HEK293 (cell line): Measurements from ENCODE around the gene DPEP1.

Experiments used
- CTCF ChIP-seq: fragments of 450-650 bp; formaldehyde crosslinking; IDR thresholded peaks from 2 replicates; pipeline ENCODE4 v1.5.1; 2016; ENCODE audit warnings: missing biosample characterization, missing genetic modification characterization
- YY1 ChIP-seq: fragments of 450-650 bp; formaldehyde crosslinking; IDR thresholded peaks from 2 replicates; pipeline ENCODE4 v1.5.1; 2018; ENCODE audit warnings: missing biosample characterization, missing genetic modification characterization
- ZNF184 ChIP-seq: fragments of 450-650 bp; IDR thresholded peaks from 2 replicates; pipeline ENCODE4 v1.5.1; 2018; ENCODE audit warnings: missing biosample characterization, mild to moderate bottlenecking, missing genetic modification characterization
- ZNF239 ChIP-seq: fragments of 450-650 bp; formaldehyde crosslinking; IDR thresholded peaks from 2 replicates; pipeline ENCODE4 v1.5.1; 2016; ENCODE audit warnings: missing biosample characterization, missing genetic modification characterization
- ZNF280D ChIP-seq: fragments of 450-650 bp; formaldehyde crosslinking; IDR thresholded peaks from 2 replicates; pipeline ENCODE4 v1.5.1; 2016; ENCODE audit warnings: missing biosample characterization, missing genetic modification characterization
- ZNF311 ChIP-seq: fragments of 450-650 bp; formaldehyde crosslinking; IDR thresholded peaks from 2 replicates; pipeline ENCODE4 v1.5.1; 2017; ENCODE audit warnings: missing biosample characterization, missing genetic modification characterization, borderline replicate concordance
- ZNF776 ChIP-seq: fragments of 450-650 bp; formaldehyde crosslinking; IDR thresholded peaks from 2 replicates; pipeline ENCODE4 v1.5.0; 2017; ENCODE audit warnings: missing biosample characterization, missing genetic modification characterization, borderline replicate concordance
- ZNF830 ChIP-seq: fragments of 450-650 bp; IDR thresholded peaks from 2 replicates; pipeline ENCODE4 v1.5.0; 2018; ENCODE audit warnings: missing biosample characterization, missing genetic modification characterization, low read depth, mild to moderate bottlenecking, moderate library complexity
- TF ChIP-seq, protein P1 (sequence below): fragments of 450-650 bp; formaldehyde crosslinking; IDR thresholded peaks from 2 replicates; pipeline ENCODE4 v1.5.1; 2016; ENCODE audit warnings: missing biosample characterization, missing genetic modification characterization
- TF ChIP-seq, protein P2 (sequence below): fragments of 450-650 bp; formaldehyde crosslinking; IDR thresholded peaks from 2 replicates; pipeline ENCODE4 v1.5.1; 2017; ENCODE audit warnings: missing biosample characterization, mild to moderate bottlenecking, missing genetic modification characterization, moderate library complexity
- TF ChIP-seq, protein P3 (sequence below): fragments of 450-650 bp; formaldehyde crosslinking; IDR thresholded peaks from 2 replicates; pipeline ENCODE4 v1.5.1; 2016; ENCODE audit warnings: missing biosample characterization, missing genetic modification characterization

DNA sequence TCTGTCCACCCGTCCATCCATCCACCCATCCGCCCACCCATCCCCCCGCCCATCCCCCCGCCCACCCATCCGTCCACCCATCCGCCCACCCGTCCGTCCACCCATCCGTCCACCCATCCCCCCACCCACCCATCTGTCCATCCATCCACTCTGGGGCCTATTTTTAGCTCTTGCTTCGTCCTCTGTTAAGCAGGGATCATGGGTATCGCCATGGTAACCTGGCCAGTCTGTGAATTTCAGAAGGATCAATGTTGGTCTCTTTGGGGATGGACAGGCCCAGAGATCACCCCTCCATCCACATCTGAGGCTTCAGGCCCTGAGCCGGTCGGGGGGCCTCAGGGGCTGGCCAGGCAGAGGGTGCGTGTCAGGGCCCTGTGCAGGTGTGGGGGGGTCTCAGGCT is 15.2 kb upstream of the DPEP1 start:
- no peak for TF ChIP-seq ZNF311 (tag by site-specific recombination)
- TF ChIP-seq CTCF, result no peak
- TF ChIP-seq ZNF239 (tag by site-specific recombination), result no peak
- no peak for TF ChIP-seq YY1
- no peak for TF ChIP-seq ZNF184
- no peak for TF ChIP-seq ZNF830 (tag by site-specific recombination)
- TF ChIP-seq, protein P1, sequence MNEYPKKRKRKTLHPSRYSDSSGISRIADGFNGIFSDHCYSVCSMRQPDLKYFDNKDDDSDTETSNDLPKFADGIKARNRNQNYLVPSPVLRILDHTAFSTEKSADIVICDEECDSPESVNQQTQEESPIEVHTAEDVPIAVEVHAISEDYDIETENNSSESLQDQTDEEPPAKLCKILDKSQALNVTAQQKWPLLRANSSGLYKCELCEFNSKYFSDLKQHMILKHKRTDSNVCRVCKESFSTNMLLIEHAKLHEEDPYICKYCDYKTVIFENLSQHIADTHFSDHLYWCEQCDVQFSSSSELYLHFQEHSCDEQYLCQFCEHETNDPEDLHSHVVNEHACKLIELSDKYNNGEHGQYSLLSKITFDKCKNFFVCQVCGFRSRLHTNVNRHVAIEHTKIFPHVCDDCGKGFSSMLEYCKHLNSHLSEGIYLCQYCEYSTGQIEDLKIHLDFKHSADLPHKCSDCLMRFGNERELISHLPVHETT (tag by site-specific recombination), result no peak
- TF ChIP-seq, protein P2, sequence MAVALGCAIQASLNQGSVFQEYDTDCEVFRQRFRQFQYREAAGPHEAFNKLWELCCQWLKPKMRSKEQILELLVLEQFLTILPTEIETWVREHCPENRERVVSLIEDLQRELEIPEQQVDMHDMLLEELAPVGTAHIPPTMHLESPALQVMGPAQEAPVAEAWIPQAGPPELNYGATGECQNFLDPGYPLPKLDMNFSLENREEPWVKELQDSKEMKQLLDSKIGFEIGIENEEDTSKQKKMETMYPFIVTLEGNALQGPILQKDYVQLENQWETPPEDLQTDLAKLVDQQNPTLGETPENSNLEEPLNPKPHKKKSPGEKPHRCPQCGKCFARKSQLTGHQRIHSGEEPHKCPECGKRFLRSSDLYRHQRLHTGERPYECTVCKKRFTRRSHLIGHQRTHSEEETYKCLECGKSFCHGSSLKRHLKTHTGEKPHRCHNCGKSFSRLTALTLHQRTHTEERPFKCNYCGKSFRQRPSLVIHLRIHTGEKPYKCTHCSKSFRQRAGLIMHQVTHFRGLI (tag by site-specific recombination), result no peak
- TF ChIP-seq, protein P3, sequence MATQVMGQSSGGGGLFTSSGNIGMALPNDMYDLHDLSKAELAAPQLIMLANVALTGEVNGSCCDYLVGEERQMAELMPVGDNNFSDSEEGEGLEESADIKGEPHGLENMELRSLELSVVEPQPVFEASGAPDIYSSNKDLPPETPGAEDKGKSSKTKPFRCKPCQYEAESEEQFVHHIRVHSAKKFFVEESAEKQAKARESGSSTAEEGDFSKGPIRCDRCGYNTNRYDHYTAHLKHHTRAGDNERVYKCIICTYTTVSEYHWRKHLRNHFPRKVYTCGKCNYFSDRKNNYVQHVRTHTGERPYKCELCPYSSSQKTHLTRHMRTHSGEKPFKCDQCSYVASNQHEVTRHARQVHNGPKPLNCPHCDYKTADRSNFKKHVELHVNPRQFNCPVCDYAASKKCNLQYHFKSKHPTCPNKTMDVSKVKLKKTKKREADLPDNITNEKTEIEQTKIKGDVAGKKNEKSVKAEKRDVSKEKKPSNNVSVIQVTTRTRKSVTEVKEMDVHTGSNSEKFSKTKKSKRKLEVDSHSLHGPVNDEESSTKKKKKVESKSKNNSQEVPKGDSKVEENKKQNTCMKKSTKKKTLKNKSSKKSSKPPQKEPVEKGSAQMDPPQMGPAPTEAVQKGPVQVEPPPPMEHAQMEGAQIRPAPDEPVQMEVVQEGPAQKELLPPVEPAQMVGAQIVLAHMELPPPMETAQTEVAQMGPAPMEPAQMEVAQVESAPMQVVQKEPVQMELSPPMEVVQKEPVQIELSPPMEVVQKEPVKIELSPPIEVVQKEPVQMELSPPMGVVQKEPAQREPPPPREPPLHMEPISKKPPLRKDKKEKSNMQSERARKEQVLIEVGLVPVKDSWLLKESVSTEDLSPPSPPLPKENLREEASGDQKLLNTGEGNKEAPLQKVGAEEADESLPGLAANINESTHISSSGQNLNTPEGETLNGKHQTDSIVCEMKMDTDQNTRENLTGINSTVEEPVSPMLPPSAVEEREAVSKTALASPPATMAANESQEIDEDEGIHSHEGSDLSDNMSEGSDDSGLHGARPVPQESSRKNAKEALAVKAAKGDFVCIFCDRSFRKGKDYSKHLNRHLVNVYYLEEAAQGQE (tag by site-specific recombination), result no peak
- TF ChIP-seq ZNF776, result no peak
- TF ChIP-seq ZNF280D (tag by site-specific recombination), result no peak
